ENCODE measurements around the gene NCOA3. TPM values are rescaled to one million over a fixed set of nuclear protein-coding genes. Genes with fewer than 3 reads are reported as not detected.
"Not testable (repeated sequence)": the region's sequence is repeated elsewhere in the genome, so short reads cannot be mapped to it uniquely, and the experiment has no call there.

Gene NCOA3
- polyA plus RNA-seq, 1 donor, result 15.9 TPM

DNA sequence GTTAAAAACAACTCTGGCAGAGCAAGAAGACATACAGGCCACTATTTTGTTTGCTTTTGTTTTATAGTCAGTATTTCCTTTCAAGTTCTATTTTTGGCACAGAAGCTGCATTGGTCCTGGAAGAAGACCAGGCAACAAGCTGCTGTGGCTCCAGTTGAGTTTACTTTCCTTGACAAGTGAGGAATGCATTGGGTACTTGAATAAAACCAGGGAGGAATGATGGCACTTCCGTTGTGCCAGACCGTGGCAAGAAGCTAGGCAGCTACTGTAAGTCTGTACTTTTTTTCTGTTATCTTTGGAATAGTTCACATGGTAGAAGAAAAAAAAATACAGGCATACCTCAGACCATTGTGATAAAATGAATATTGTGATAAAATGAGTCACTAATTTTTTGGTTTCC lies 66.3 kb downstream of the NCOA3 start:
- DNase-seq, result no peak

DNA sequence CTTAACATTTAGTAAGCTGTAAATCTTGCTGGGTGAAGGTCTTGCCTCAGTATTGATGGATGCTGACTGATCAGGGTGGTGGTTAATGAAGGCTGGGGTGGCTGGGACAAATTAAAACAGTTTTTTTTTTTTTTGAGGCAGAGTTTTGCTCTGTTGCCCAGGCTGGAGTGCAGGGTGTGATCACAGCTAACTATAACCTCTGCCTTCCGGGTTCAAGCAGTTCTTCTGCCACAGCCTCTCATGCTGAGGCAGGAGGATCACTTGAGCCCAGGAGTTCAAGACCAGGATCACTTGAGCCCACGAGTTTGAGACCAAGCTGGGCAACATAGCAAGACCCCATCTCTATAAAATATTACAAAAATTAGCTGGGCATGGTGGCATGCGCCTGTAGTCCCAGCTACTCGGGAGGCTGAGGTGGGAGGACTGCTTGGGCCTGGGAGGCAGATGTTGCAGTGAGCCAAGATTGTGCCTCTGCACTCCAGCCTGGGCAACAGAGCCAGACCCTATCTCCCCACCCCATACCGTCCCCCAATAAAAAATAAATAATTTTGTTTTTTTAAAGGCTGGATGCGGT lies 67.2 kb downstream of the NCOA3 start:
- DNase-seq, result no peak

DNA sequence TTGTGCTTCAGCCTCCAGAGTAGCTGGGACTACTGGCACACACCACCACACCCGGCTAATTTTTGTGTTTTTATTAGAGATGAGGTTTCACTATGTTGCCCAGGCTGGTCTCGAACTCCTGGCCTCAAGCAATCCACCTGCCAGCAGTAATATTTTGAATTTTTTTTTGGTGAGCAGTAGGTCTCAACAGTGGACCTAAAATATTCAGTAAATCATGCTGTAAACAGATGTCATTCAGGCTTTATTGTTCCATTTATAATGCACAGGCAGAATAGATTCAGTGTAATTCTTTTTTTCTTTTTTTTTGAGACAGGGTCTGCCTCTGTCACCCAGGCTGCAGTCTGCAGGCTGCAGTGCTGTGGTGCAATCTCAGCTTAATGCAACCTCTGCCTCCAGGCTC lies 69.7 kb downstream of the NCOA3 start:
- no peak for DNase-seq

DNA sequence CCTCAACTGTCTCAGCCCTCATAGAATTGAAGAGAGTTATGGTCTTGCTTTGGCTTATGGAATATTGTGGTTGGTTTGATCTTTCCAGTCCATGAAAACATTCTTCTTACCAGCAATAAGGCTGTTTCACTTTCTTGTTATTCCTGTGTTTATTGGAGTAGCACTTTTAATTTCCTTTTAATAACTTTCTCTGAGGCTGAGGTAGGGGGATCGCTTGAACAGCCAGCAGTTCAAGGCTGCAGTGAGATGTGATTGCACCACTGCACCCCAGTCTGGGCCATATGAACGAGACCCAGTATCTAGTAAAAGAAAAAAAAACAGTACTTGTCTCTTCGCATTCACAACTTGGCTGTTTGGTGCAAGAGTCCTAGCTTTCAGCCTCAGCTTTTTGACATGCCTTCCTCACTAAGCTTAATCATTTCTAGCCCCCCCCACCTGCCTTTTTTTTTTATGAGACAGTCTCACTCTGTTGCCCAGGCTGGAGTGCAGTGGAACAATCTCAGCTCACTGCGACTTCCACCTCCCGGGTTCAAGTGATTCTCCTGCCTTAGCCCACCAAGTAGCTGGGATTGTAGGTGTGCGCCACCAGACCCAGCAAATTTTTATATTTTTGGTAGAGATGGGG lies 70.5 kb downstream of the NCOA3 start:
- no peak for DNase-seq

DNA sequence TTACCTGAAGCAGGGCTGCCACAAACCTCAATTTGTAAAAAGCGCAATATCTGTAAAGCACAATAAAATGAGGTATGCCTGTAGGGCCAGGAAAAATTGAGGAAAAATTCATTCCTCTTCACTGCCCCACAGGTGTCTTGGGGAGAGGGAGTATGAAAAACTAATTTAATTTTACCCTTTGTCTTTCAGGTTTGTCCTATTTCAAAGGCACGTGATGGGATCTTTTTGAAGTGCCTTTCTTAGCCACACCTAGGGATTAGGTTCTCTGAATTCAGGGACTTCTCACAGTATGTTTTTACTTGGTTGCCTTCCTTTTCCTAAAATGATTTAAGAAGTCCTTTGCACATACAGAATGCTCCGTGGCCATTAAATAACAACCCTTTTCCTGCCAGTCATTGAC lies 71.9 kb downstream of the NCOA3 start:
- DNase-seq, result no peak

DNA sequence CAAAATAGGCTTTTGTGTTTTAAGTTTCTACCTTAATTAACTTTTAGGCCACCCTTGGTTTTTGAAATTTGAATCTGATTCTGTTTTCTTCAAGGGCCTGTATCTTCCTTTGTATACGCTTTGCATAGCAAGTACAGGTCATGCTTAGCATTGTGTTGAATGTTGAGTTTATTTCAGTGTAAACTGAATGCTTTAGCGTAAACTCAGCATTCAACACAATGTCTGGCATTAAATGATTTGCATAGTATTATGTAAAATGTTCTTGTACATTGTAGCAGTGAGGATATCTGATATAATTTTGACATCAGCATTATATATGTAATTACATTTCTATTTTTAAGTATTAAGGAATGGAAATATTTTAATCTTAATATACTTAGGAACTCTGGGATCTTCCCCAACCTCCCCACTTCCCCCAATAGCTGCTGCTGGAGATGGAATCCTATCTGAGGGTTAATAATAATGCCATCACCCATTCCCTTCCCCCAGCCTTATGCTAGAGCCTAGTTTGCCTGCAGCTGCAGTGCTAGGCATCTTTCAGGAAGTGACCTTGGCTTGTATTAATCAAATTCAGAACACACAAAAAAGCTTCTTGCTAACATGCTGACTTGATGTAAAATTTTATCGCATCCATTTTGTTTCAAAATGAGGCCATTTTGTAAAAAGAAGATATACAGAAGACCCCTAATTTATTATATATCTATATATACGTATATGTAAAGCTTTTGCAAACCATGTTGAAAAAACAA lies 73.1 kb downstream of the NCOA3 start:
- peak; percentile 21 for DNase-seq

DNA sequence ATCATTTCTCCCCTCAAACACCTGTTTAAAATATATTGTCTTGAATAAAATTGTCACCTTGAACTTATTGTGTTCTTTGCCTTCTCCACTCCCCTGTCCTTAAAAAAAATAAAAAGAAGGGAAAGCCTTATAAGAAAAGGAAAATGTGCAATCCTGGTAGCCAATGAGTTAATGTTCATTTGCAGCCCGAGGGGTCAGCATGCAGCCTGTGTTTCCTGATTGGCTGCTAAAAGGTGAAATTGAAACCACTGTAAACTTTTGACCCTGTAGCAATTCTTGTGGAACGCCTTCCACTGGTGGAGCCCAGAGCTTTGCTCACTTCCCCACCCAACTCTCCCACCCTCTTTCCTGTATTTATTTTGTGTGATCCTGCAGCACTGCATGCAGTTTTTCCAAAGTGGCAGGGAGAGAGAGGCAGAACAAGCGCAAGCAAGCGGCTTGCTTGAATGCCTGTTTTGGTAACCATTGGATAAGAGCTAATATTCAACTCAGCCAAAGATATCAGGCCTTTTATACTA lies 74.9 kb downstream of the NCOA3 start:
- DNase-seq, result peak; percentile 90

DNA sequence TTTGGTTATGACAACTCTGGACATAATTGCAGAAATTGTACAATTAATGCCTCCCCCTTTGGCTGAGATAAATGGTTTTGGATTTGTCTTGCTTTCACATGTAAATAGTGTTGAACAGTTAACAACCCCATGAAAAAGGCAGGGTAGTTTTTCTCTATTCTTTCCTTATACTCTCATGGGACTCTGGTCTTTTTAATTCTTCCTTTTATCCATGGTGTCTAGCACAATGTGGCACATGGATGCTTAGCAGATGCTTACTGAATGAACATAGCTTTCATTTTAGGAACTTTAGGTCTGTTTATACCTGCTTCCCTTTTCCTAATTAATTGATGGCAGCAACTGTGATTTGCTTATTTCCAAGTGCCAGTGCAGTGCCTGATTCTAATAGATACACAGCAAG lies 75.6 kb downstream of the NCOA3 start:
- DNase-seq, result no peak

DNA sequence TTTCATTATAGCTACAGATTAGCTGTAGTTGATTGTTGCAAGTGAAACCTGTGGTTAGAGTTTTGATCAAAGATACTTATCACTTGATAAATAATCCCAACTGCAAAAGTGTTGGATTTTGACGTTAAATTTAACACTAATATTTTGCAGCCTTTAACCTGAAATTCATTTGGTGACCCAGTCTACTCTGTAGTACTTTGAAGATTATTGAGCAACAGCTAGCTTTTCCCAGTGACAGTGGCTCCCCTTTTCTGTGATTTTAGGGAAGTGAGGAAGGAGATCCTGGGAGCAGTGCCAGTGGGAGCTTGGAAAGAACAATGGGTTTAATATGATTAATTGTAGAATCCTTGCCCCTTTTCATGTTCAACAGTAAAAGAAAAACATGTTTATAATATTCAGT lies 76.9 kb downstream of the NCOA3 start:
- DNase-seq, result no peak

DNA sequence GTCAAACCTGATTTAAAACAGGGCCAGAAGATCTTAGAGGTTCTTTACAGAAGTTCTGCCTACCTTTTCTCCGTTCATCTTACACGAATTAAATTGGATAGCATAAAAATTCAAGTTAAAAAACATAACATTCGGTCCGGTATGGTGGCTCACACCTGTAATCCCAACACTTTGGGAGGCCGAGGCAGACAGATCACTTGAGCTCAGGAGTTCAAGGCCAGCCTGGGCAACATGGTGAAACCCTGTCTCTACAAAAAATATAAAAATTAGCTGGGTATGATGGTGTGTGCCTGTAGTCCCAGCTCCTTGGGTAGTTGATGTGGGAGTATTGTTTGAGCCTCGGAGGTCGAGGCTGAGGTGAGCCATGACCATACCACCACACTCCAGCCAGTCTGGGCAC lies 79.0 kb downstream of the NCOA3 start:
- DNase-seq, result not testable (repeated sequence)

DNA sequence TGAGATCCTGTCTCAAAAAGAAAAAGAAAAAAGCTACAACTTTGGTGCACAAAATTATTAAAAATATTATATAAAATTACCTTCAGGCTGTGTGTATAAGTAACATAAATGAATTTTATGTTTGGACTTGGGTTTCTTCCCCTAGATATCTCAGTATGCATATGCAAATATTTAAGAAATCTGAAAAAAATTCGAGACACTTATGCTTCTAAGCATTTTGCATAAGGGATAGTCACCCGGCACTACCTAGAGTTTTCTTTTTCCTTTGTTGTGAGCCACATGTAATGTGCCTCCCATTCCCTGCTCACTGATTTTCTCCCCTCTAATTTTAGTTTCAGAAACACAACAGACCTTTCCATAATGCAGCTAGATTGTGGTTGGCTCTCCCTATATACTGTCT lies 79.4 kb downstream of the NCOA3 start:
- no peak for DNase-seq

DNA sequence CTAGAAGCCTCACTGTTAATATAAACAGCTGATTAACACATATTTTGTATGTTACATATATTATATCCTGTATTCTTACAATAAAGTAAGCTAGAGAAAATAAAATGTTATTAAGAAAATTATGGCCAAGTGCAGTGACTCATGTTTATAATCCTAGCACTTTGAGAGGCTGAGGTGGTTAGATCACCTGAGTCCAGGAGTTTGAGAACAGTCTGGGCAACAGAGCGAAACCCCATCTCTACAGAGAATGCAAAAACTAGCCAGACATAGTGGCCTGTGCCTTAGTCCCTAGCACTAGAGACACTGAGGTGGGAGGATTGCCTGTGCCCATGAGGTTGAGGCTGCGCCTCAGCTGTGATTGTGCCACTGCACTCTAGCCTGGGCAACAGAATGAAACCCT lies 81.9 kb downstream of the NCOA3 start:
- no peak for DNase-seq

DNA sequence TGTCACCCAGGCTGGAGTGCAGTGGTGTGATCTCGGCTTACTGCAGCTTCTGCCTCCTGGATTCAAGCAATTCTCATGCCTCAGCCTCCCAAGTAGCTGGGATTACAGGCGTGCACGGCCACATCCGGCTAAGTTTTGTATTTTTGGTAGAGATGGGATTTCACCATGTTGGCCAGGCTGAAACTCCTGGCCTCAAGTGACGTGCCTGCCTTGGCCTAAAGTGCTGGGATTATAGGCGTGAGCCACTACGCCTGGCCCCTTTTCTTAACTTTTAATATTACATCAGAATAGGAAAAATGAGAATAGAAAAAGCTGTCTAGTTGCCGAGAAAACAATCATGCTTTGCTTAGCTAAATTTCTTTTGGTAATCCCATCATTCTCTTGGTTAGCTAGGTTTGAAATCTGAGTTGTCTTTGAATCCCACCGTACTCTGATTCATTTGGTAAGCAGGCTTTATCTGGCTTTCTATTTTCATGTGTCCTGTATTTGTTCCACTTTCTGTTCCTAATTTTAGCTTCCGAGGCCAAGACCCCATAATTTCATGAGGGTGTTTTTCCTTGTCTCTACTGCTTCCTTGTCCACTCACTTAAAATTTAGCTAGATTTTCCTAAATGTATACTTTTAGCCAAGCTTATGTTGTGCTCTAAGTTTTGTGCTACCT lies 83.5 kb downstream of the NCOA3 start:
- no peak for DNase-seq

DNA sequence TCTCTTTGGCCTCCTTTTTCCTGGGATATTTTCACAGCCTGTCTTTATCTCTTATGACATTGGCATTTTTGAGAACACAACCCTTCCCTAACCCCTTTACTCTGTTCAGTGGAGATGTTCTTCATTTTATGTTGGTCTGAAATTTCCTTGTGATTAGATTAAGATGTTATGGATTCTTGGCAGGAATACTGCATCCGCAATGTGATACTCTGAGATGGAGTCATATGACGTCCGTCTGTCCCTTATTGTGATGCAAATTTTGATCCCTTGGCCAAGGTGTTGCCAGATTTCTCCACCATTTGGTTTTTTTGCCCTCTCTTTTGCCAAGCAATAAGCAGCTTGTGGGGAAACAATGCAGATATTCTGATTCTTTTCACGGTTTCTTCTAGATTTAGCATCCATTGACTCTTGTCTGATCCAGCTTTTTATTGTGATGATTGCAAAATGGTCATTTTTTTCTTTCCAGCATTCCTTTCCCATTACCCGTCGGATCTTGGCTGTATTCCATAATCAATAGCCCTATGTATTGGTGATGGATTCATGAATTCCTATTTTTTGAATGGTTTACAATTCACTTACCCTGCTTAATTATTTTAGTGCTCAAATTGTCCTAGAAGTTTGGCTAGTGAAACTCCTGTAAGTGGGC lies 85.1 kb downstream of the NCOA3 start:
- DNase-seq, result no peak

DNA sequence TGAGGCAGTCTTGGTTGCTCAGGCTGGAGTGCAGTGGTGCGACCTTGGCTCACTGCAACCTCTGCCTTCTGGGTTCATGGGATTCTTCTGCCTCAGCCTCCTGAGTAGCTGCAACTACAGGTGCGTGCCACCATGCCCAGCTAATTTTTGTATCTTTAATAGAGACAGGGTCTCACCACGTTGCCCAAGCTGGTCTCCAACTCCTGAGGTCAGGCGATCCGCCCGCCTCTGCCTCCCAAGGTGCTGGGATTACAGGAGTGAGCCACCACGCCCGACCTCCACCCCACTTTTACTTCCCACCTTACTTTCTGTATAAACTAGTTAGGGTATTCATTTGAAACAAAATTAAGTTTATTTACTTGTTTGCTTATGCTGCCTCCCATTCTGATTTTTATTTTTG lies 86.5 kb downstream of the NCOA3 start:
- no peak for DNase-seq

DNA sequence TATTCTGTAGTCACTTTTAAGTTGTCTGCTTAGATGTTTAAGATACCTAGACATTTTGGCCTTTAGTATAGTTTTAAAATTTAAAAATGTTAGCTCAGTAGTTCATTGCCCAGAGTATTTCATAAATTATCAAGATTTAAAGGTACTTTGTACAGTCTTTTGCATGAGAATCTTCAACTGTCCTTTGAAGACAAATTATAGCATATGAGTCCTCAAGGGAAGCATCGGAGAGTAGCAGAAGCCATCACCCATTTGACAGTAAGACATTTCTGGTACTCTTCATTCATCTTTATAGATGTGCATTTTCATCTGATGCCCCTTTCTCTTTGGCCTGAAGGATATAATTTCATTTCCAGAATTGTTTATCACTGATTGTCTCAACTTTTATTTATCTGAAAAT lies 89.5 kb downstream of the NCOA3 start:
- no peak for DNase-seq

DNA sequence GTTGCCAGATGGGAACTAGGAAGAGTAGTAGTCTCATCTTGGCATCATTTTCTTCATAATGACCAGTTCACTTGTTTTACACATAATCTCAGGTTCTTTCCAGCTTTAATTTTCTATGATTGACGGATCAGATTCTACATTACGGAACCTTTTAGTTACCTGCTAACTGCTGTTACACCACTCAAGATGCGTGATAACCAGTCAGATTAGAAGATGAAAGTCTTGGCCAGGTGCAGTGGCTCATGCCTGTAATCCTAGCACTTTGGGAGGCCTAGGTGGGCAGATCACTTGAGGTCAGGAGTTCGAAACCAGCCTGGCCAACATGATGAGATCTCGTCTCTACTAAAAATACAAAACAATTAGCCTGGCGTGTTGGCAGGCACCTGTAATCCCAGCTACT lies 92.5 kb downstream of the NCOA3 start:
- no peak for DNase-seq

DNA sequence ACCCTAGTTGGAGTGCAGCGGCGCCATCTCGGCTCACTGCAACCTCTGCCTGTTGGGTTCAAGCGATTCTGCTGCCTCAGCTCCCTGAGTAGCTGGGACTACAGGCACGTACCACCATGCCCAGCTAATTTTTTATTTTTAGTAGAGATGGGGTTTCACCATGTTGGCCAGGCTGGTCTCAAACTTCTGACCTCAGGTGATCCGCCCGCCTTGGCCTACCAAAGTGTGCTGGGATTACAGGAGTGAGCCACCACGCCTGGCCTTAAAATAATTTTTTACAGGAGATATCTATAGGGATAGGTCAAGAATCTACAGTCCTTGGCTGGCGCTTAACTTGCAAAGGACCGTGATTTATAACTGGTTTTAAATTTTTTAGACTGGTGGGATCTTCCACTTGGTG lies 93.5 kb downstream of the NCOA3 start:
- DNase-seq, result not testable (repeated sequence)

DNA sequence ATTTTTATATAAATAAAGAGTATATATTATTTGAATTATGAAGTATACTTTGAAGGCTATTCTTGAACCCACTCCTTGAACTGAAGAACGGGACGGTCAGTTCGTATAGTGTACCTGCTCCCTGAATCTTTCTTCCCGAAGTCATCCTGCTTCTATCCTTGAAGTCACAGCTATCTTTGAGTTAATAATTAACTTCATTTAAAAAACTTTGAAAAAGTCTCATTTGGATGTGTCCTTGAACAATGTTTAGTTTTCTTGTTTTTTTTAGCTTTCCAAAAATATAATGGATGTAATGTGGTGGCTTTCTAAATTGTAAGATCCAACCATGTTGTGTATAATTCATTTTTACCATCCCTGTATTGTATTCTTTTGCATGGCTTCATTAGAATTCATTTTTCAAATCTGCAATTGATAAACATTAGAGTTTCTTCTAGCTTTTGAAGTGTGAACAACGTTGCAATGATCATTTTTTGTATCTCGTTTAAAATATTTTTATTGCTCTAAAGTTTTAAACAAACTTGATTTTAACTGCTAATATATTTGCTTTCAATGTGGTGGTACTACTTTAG lies 94.4 kb downstream of the NCOA3 start:
- no peak for DNase-seq

DNA sequence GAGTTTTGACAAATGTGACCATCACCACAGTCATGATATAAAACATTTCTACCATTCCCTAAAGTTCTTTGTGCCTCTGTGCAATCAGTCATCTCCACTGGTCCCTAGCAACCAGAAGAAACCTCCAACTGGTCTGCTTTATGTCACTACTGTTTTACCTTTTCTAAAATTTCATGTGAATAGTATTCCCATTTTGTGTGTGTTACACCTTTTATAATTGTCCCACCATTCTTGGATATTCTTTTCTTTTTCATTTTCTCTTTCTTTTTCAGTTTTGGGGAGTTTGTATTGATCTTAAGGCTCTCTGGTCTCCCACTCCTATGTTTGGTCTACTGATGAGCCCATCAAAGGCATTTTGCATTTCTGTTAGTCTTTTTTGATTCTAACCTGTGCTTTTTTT lies 95.4 kb downstream of the NCOA3 start:
- no peak for DNase-seq

DNA sequence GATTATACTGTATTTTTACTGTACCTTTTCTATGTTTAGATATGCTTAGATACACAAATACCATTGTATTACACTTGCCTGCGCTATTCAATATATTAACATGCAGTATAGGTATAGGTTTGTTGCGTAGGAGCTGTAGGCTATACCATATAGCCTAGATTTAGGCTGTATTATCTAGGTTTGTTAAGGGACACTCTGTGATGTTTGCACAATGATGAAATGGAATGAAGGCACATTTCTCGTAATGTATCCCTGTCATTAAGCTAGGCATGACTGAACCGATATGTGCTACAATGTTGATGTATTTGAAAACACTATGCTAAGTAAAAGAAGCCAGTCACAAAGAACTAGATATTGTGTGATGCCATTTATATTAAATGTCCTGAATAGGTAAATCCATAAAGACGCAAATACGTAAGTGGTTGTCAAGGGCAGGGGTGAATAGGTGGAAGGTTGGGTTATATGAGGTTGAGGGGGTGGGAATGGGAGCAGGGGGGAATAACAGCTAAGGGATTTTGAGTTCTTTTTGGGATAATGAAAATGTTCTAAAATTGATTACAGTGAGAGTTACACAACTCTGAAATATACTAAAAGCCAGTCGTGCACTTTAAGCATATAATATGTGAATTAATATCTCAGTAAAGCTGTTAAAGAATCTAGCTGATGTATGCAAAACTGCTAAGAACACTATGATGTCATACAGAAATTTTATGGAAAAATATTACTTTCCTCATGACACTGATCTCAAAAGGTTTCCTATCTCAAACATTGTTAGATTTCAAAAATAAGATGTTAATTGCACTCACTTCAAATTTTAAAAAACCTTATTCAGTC lies 97.4 kb downstream of the NCOA3 start:
- no peak for DNase-seq

All from hindlimb muscle (tissue), 1 donor.